ENCODE results near the gene FRG2C. TPM values are rescaled to one million over a fixed set of nuclear protein-coding genes. Genes with fewer than 3 reads are reported as not detected.
A peak's percentile ranks its signal among the peaks of the same experiment; 100 is the strongest.
"Not testable (repeated sequence)": the region's sequence is repeated elsewhere in the genome, so short reads cannot be mapped to it uniquely, and the experiment has no call there.

FRG2C gene
- not detected in 2 replicates for total RNA-seq (2014; rRNA removed; shearing (Covaris generic))

GRCh38 chr3:75664028-75664427, at the start of gene FRG2C:
Gene FRG2C, plus strand, starts transcription at chr3:75664328. Its CDS starts 52 bp downstream, at chr3:75664380.
- DNase-seq (ENCODE audit: low spot score): not testable (repeated sequence)

GRCh38 chr3:75618666-75619305, 45.3 kb upstream of the FRG2C start:
- not testable (repeated sequence) for DNase-seq (ENCODE audit: low spot score)

GRCh38 chr3:75619481-75620031, 44.6 kb upstream of the FRG2C start:
- DNase-seq (ENCODE audit: low spot score): not testable (repeated sequence)

- not testable (repeated sequence) for DNase-seq (ENCODE audit: low spot score)
These were observed 42.4 kb upstream of the FRG2C start for GRCh38 chr3:75621772-75622171.

DNA sequence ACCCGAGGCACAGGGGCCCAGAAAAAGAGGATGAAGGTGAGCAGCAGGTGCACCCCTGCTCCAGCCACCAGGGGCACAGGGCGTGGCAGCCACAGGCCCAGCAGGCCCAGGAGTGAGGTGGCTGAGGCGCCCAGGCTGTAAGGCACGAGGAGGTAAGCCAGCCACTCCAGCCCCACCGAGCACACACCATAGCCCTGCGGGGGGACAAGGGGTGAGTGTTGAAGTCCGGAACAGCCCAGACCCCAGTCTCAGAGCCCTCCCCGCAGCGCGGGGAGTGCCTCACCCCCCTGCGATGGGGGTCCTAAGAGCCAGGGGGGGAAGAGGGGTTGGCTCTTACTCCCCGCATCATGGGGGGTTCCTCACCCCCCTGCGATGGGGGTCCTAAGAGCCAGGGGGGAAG, 40.5 kb upstream of the FRG2C start:
- DNase-seq (ENCODE audit: low spot score): not testable (repeated sequence)

- DNase-seq (ENCODE audit: low spot score): not testable (repeated sequence)
These were observed 33.1 kb upstream of the FRG2C start for GRCh38 chr3:75630887-75631535.

GRCh38 chr3:75631541-75631940, 32.6 kb upstream of the FRG2C start:
- DNase-seq (ENCODE audit: low spot score): no peak

- not testable (repeated sequence) for DNase-seq (ENCODE audit: low spot score)
These were observed 25.2 kb upstream of the FRG2C start for GRCh38 chr3:75638947-75639346.

DNA sequence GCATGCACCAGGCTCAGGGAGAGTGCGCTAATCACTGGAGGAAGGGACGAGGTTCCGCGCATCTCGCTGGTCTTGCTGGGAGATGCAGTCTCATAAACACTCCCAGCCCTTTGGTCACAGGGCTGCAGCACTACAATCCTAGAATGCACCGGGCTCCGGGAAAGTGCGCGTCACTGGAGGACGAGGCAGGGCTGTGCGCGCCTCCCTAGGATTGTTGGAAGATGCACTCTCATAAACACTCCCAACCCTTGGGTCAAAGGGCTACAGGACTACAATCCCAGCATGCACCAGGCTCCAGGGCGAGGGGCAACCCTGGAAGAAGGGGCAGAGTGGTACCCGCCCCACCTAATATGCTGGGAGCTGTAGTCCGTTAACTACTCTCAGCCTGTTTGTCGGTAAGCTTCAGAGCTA, 23.0 kb upstream of the FRG2C start:
- DNase-seq (ENCODE audit: low spot score): not testable (repeated sequence)

- peak; percentile 26 for DNase-seq (ENCODE audit: low spot score)
These were observed 20.9 kb upstream of the FRG2C start for GRCh38 chr3:75643031-75643800.

GRCh38 chr3:75645548-75645947, 18.6 kb upstream of the FRG2C start:
- DNase-seq (ENCODE audit: low spot score): not testable (repeated sequence)

- no peak for DNase-seq (ENCODE audit: low spot score)
These were observed 13.9 kb upstream of the FRG2C start for GRCh38 chr3:75650191-75650590.

GRCh38 chr3:75655101-75655904, 8.8 kb upstream of the FRG2C start:
- DNase-seq (ENCODE audit: low spot score): not testable (repeated sequence)

DNA sequence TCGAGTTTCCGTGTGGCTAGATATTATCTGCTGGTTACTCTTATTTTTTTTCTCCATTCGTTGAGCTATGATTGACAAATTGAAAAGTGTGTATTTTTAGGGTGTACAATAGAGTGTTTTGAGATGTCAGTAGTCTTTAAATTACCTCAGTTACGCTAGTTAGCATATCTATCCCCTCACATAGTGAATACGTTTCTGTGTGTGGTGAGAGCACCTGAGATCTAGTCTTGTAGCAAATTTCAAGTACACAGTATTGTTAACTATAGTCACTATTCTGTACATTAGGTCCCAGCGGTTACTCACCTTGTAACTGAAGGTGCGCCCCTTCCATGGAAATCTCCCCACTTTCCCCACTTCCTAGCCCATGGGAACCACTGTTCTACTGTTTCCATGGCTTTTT, 8.2 kb upstream of the FRG2C start:
- not testable (repeated sequence) for DNase-seq (ENCODE audit: low spot score)

GRCh38 chr3:75658411-75659107, 5.6 kb upstream of the FRG2C start:
- DNase-seq (ENCODE audit: low spot score): not testable (repeated sequence)

GRCh38 chr3:75659108-75659433, 5.1 kb upstream of the FRG2C start:
- DNase-seq (ENCODE audit: low spot score): not testable (repeated sequence)

DNA sequence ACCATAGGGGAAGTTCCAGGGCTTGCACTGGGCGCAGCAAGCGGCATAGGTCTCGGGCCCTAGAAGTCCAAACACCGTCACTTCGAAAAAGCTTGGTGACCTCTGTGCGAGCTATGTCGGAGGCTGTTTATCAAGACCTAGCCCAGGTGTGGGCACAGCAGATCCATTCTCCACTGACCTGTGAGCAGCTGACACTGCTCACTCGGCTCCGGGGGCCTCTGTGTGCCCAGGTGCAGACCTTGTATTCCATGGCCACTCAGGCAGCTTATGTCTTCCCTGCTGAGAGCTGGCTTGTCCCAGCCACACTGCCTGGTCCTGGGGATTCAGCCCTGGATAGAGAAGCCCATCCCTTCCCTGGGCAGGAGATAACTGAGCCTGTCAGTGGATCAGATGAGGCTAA, 1.5 kb downstream of the FRG2C start:
- DNase-seq (ENCODE audit: low spot score): not testable (repeated sequence)

- not testable (repeated sequence) for DNase-seq (ENCODE audit: low spot score)
These were observed 3.9 kb downstream of the FRG2C start for GRCh38 chr3:75667757-75668701.

DNA sequence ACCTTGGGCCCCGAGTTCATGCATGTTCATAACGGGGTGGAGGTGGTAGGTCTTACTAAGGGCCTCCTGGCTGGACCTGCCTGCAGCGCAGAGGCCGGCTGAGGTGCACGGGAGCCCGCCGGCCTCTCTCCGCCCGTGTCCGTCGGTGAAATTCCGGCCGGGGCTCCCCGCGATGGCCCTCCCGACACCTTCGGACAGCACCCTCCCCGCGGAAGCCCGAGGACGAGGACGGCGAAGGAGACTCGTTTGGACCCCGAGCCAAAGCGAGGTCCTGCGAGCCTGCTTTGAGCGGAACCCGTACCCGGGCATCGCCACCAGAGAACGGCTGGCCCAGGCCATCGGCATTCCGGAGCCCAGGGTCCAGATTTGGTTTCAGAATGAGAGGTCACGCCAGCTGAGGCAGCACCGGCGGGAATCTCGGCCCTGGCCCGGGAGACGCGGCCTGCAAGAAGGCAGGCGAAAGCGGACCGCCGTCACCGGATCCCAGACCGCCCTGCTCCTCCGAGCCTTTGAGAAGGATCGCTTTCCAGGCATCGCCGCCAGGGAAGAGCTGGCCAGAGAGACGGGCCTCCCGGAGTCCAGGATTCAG, 4.7 kb downstream of the FRG2C start:
- not testable (repeated sequence) for DNase-seq (ENCODE audit: low spot score)

Measured in H4 (cell line).